Heart left ventricle (tissue), 13 donors: Measurements from ENCODE around the gene HMCN2.

Experiments
- POLR2A ChIP-seq, 2 donors: fragments of 450-650 bp; IDR thresholded peaks; one replicate each; pipeline ENCODE4 v1.6.1; 2017; ENCODE audit warnings: antibody characterized with exemption in 2 of 2, mild to moderate bottlenecking in 2 of 2, moderate library complexity in 2 of 2
- TF ChIP-seq, protein P1 (sequence below), 12 donors: fragments of 200-600 bp; sonication (generic) in 4 of 12; IDR thresholded peaks; one replicate each; pipeline versions ENCODE4 v1.5.0 to v1.8.0; 2018 to 2022; ENCODE audit warnings: antibody characterized with exemption in 12 of 12, mild to moderate bottlenecking in 5 of 12
- donor health status: ischemic (EF 13 %, LVEDD 7.1; RV severe dilation, severe dysfunction).
- donor health status: DM: no; HTN: yes; CAD: no.
- donor health status: DM: no; HTN: no; CAD: no.
- donor health status: ischemic (EF 25% LVEDD 6.9; RV normal size, moderate dysfunction).
- donor health status: ischemic (EF 25% LVEDD 5.7; RV mildly dilated, moderate dysfunction).
- donor health status: ischemic (EF 35%, LVEDD 5.7; RV mildly dilated, moderate dysfunction).
- donor health status: nonischemic (EF 11% LVEDD 7.7; RV severe dilation, severe dysfunction).
- donor health status: DM: yes; HTN: yes; CAD: no.
- donor health status: PGD.
- donor health status: ischemic (EF 29% LVEDD 5.4; RV normal size, mild dysfunction).
- donor health status: nonischemic (EF 23%, LVEDD 6.1; RV moderate dilation, normal function).

DNA sequence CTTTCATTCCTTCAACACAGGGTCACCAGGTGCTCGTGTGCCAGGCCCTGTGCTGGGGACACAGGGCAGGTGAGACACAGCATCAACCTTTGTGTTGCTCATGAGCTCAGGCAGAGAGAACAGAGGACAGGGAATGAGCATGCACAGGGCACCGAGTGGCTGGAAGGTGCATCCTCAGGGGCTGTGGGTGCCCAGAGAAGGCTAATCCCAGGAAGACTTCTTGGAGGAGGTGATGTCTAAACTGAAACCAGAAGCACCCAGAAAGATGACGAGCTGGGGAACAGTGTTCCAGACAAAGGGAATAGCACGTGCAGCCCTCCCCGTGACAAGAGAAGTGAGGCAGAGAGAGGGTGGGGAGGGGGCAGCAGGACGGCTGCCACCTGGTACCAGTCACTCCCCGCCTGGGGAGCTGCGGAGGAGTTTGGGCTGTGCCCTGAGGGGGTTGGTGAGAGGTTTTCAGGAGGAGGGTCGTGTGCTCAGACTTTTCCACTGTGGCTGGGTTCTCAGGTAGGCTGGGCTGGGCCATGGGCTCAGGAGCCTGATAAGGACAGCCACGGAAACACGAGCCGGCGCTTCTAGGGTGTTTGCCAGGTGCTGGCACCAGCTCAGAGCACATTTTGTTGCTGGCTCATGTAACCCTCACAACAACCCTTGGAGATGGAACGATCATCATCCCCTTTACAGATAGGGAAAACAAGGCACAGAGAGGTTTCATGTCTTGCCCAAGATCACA, 46.0 kb downstream of the HMCN2 start:
- TF ChIP-seq, protein P1, sequence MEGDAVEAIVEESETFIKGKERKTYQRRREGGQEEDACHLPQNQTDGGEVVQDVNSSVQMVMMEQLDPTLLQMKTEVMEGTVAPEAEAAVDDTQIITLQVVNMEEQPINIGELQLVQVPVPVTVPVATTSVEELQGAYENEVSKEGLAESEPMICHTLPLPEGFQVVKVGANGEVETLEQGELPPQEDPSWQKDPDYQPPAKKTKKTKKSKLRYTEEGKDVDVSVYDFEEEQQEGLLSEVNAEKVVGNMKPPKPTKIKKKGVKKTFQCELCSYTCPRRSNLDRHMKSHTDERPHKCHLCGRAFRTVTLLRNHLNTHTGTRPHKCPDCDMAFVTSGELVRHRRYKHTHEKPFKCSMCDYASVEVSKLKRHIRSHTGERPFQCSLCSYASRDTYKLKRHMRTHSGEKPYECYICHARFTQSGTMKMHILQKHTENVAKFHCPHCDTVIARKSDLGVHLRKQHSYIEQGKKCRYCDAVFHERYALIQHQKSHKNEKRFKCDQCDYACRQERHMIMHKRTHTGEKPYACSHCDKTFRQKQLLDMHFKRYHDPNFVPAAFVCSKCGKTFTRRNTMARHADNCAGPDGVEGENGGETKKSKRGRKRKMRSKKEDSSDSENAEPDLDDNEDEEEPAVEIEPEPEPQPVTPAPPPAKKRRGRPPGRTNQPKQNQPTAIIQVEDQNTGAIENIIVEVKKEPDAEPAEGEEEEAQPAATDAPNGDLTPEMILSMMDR (IDR thresholded peaks at IDR 0.05) = no peak
- no peak for TF ChIP-seq POLR2A (IDR thresholded peaks at IDR 0.05)
